ENCODE data around the gene NPIPB8.
"Not testable (repeated sequence)": the region's sequence is repeated elsewhere in the genome, so short reads cannot be mapped to it uniquely, and the experiment has no call there.

The NPIPB8 gene

DNA sequence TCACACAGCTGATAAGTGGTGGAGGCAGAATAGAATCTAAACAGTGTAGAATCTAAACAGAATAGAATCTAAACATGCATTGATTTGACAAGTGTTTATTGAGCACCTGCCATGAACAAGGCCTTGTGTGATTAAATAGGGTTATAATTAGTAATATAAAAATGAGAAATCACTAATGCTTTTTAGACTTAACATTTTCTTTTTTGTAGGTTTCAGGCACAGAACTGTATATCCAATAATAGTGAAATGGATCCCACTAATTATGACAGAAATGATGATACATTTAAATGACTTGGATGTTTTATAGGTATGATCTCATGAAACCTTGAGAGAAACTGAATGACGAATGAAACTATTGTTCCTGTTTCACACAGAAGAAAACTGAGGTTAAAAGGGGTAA is at the start of gene NPIPB8:
NPIPB8 (plus strand) TSS at position 301 of the 400 bp plus-strand sequence. CDS start 296 bp downstream, outside the sequence.
- not testable (repeated sequence) for H3K36me3 ChIP-seq (ENCODE audit: control insufficient read depth, low read depth, low read length); H3K27me3 ChIP-seq (ENCODE audit: control insufficient read depth, insufficient read depth, low read length); H3K9me3 ChIP-seq (ENCODE audit: control insufficient read depth, low read depth, low read length); H3K9ac ChIP-seq (ENCODE audit: low read length); H3K4me1 ChIP-seq (ENCODE audit: control insufficient read depth, low read depth, low read length); H3K27ac ChIP-seq (ENCODE audit: low read length); H3K4me3 ChIP-seq (ENCODE audit: low read length)

DNA sequence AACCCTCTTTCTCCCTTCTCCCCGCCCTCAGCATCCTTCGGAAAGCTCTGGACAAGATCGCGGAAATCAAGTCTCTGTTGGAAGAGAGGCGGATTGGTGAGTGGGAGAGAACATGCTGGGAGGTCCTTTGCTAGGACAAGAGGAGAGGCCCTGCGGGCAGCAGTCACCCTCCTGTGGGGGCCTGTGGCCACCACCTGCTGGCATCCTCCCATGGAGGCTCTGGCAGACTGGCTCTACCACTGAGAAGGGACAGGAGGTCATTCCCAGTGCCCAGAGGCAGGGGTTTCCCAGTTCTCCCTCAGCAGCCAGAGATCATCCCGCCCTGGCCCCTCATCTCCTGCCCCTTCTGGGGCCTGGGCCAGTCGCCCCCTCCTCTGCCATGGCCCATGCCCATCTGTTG is 48.8 kb upstream of the NPIPB8 start:
- peaks cover 26% of the 10 kb centered on the region for H3K36me3 ChIP-seq (ENCODE audit: control insufficient read depth, low read depth, low read length)

DNA sequence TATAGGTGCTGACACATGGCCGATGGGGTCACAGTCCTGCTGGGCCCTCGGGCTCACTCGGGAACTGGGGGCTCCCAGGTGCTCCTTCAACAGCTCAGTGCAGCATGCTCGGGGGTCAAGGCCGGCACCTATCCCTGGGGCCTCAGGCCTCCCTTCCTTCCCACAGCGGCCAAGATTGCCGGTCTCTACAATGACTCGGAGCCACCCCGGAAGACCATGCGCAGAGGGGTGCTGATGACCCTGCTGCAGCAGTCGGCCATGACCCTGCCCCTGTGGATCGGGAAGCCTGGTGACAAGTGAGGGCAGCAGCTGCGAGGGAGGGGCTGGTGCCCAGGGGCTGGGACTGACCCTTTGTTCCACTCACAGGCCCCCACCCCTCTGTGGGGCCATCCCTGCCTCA is 47.9 kb upstream of the NPIPB8 start:
- no peak overlapping the region for H3K27ac ChIP-seq (ENCODE audit: low read length)
- H3K27me3 ChIP-seq (ENCODE audit: control insufficient read depth, insufficient read depth, low read length) = no peaks in the 10 kb centered on the region
- no peaks in the 10 kb centered on the region for H3K9me3 ChIP-seq (ENCODE audit: control insufficient read depth, low read depth, low read length)
- H3K36me3 ChIP-seq (ENCODE audit: control insufficient read depth, low read depth, low read length) = peaks cover 26% of the 10 kb centered on the region
- H3K4me3 ChIP-seq (ENCODE audit: low read length) = no peak overlapping the region
- no peak overlapping the region for H3K9ac ChIP-seq (ENCODE audit: low read length)
- H3K4me1 ChIP-seq (ENCODE audit: control insufficient read depth, low read depth, low read length) = no peaks in the 10 kb centered on the region

More for the DNA sequence above, 48.8 kb upstream of the NPIPB8 start:
- H3K4me3 ChIP-seq (ENCODE audit: low read length) = no peak overlapping the region
- H3K9me3 ChIP-seq (ENCODE audit: control insufficient read depth, low read depth, low read length) = no peaks in the 10 kb centered on the region
- H3K27ac ChIP-seq (ENCODE audit: low read length) = no peak overlapping the region
- H3K4me1 ChIP-seq (ENCODE audit: control insufficient read depth, low read depth, low read length) = no peaks in the 10 kb centered on the region
- H3K9ac ChIP-seq (ENCODE audit: low read length) = no peak overlapping the region
- no peaks in the 10 kb centered on the region for H3K27me3 ChIP-seq (ENCODE audit: control insufficient read depth, insufficient read depth, low read length)

DNA sequence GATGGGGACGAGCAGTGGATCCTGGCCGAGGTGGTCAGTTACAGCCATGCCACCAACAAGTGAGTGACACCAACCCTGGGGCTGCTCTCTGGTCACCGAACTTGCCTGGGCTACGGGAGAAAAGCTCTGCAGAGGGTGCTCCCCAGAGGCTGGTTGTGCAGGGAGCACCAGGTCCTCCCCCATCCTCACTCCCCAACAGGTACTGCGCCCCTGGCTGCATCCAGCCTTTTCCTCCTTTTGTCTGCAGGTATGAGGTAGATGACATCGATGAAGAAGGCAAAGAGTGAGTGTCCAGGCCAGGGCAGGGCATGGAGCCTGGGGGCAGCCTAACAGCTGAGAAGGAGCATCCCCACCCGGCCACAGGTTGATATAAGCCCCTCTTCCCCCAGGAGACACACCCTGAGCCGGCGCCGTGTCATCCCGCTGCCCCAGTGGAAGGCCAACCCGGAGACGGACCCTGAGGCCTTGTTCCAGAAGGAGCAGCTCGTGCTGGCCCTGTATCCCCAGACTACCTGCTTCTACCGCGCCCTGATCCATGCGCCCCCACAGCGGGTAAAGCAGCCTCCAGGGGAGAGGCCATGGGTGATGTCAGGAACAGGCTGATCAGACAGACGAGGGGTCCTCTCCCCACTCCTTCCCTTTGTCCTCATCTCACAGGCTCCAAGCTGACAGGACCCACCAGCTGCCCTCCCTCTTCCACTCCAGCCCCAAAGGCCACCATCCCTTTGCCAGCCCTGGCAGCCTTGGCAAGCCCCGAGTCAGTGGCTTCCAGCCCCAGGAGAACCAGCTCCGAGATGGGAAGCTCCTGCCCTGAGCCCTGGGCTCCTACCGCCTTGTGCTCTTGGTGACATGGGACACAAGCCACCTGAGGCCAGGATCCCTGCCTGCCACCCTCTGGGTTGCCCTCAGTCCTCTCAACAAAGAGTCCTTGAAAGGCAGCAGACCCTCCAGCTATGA is 47.2 kb upstream of the NPIPB8 start:
- H3K27me3 ChIP-seq (ENCODE audit: control insufficient read depth, insufficient read depth, low read length) = no peaks in the 10 kb centered on the region
- no peaks in the 10 kb centered on the region for H3K4me1 ChIP-seq (ENCODE audit: control insufficient read depth, low read depth, low read length)
- H3K4me3 ChIP-seq (ENCODE audit: low read length) = no peak overlapping the region
- H3K36me3 ChIP-seq (ENCODE audit: control insufficient read depth, low read depth, low read length) = peaks cover 22% of the 10 kb centered on the region
- H3K27ac ChIP-seq (ENCODE audit: low read length) = no peak overlapping the region
- H3K9me3 ChIP-seq (ENCODE audit: control insufficient read depth, low read depth, low read length) = no peaks in the 10 kb centered on the region
- H3K9ac ChIP-seq (ENCODE audit: low read length) = no peak overlapping the region

DNA sequence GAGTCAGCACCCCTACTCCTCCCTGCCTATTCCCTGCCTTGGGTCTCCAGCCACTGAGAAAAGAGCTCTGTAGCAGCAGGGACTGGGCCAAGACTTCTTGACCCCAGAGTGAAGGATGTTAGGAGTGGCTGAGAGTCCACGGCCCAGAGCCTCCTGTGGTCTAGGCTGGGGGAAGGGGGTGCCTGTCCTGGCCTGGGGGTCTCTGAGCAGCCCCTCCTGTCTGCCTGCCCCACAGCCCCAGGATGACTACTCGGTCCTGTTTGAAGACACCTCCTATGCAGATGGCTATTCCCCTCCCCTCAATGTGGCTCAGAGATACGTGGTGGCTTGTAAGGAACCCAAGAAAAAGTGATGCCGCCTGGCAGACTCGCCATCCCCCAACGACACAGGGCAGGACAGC is 46.5 kb upstream of the NPIPB8 start:
- Histone ChIP-seq H3K9me3 (ENCODE audit: control insufficient read depth, low read depth, low read length) (no peaks in the 10 kb centered on the region), H3K4me1 (ENCODE audit: control insufficient read depth, low read depth, low read length) (no peaks in the 10 kb centered on the region), H3K36me3 (ENCODE audit: control insufficient read depth, low read depth, low read length) (peaks cover 20% of the 10 kb centered on the region), H3K4me3 (ENCODE audit: low read length) (no peak overlapping the region), H3K27ac (ENCODE audit: low read length) (no peak overlapping the region), H3K27me3 (ENCODE audit: control insufficient read depth, insufficient read depth, low read length) (no peaks in the 10 kb centered on the region), H3K9ac (ENCODE audit: low read length) (no peak overlapping the region)

DNA sequence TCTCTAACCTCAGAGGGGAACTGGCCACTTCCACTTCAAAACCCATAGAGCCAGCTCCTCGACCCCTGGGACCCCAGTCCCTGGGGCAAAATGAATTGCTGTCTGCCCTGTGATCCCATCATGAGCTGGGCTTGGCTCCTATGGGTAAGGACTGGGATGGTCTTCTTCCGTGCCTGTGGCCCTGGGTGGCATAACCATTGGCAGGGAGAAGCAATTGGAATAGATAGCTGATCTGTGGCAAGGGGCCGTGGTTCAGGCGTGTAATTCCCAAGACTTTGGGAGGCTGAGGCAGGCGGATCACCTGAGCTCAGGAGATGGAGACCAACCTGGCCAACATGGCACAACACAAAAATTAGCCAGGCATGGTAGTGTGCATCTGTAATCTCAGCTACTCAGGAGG is 45.4 kb upstream of the NPIPB8 start:
- Histone ChIP-seq H3K27ac (ENCODE audit: low read length) (no peak overlapping the region), H3K36me3 (ENCODE audit: control insufficient read depth, low read depth, low read length) (peaks cover 15% of the 10 kb centered on the region), H3K4me1 (ENCODE audit: control insufficient read depth, low read depth, low read length) (peaks cover 5% of the 10 kb centered on the region), H3K9ac (ENCODE audit: low read length) (no peak overlapping the region), H3K9me3 (ENCODE audit: control insufficient read depth, low read depth, low read length) (no peaks in the 10 kb centered on the region), H3K27me3 (ENCODE audit: control insufficient read depth, insufficient read depth, low read length) (no peaks in the 10 kb centered on the region), H3K4me3 (ENCODE audit: low read length) (no peak overlapping the region)

DNA sequence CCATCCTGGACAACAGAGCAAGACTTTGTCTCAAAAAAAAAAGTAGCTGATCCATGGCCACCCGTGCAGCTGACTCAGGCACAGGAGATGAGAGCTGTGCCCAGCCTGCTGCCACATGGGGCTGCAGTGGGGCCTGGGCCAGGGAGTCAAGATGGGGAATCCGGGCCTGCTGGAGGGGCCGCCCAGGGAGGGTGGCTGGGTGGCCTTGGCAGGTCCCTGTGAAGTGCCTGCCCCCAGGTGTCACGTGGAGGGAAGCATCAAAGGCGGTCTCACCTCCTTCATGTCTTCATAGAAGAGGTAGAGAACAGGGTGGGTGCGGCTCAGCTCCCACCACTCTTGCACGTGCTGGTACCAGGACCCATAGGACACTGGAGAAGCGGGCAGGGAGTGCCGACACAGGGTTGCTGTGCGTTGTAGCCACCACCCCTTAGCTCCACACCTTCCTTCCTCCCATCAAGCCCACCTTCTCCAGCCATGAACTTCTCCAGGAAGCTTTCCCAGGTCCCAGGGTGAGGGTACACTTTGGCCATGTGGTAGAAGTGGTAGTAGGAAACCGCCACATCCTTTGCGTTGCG is 44.8 kb upstream of the NPIPB8 start:
- H3K4me1 ChIP-seq (ENCODE audit: control insufficient read depth, low read depth, low read length) = peaks cover 11% of the 10 kb centered on the region
- H3K9me3 ChIP-seq (ENCODE audit: control insufficient read depth, low read depth, low read length) = no peaks in the 10 kb centered on the region
- no peaks in the 10 kb centered on the region for H3K27me3 ChIP-seq (ENCODE audit: control insufficient read depth, insufficient read depth, low read length)
- H3K9ac ChIP-seq (ENCODE audit: low read length) = no peak overlapping the region
- H3K4me3 ChIP-seq (ENCODE audit: low read length) = no peak overlapping the region
- no peak overlapping the region for H3K27ac ChIP-seq (ENCODE audit: low read length)
- peaks cover 15% of the 10 kb centered on the region for H3K36me3 ChIP-seq (ENCODE audit: control insufficient read depth, low read depth, low read length)

DNA sequence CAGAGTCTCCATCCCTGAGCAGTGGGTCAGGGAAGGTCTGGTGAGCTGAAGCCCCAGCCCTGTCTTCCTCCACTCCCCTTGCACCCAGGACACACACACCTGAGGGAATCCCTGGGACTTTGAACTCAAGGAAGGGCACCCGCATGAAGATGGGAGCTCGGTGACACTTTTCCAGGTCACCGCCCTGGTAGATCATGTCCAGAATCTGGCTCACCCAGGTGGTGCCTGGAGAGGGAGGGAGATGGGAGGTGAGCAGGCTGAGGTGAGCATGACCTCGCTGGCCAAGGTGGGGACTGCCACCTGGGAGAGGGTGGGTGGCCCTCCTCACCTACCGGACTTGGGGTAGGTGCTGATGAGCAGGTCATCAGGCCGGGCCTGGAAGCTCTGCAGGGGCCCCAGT is 42.4 kb upstream of the NPIPB8 start:
- H3K9me3 ChIP-seq (ENCODE audit: control insufficient read depth, low read depth, low read length); H3K27me3 ChIP-seq (ENCODE audit: control insufficient read depth, insufficient read depth, low read length); H3K9ac ChIP-seq (ENCODE audit: low read length); H3K4me3 ChIP-seq (ENCODE audit: low read length); H3K36me3 ChIP-seq (ENCODE audit: control insufficient read depth, low read depth, low read length); H3K27ac ChIP-seq (ENCODE audit: low read length): not testable (repeated sequence)
- H3K4me1 ChIP-seq (ENCODE audit: control insufficient read depth, low read depth, low read length) = peaks cover 12% of the 10 kb centered on the region

DNA sequence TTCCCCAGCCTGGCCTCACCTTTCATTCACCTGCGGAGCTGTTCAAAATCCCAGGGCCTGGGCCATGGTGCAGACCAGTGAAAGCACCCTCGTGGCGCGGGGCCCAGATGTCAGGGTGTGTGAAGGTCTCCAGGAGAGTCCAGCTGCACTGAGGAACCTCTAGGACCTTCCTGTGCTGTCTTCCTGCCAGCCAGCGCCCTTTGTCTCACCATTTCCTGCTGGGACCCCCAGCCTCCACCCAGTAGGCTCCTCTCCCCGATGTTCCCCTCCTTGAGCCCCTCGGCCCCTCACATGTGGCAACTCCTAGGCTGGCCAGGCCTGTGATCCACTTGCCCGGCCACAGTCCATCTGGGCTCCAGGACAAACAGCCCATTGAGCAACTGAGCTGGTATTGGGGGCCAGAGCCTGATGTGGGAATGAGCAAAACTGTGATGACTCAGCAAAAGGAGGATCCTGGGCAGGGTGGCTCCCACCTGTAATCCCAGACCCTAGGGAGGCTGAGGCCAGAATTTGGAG is 41.7 kb upstream of the NPIPB8 start:
- H3K4me3 ChIP-seq (ENCODE audit: low read length) = no peak overlapping the region
- no peaks in the 10 kb centered on the region for H3K9me3 ChIP-seq (ENCODE audit: control insufficient read depth, low read depth, low read length)
- no peaks in the 10 kb centered on the region for H3K27me3 ChIP-seq (ENCODE audit: control insufficient read depth, insufficient read depth, low read length)
- H3K27ac ChIP-seq (ENCODE audit: low read length) = no peak overlapping the region
- peaks cover 2% of the 10 kb centered on the region for H3K36me3 ChIP-seq (ENCODE audit: control insufficient read depth, low read depth, low read length)
- H3K4me1 ChIP-seq (ENCODE audit: control insufficient read depth, low read depth, low read length) = peaks cover 12% of the 10 kb centered on the region
- no peak overlapping the region for H3K9ac ChIP-seq (ENCODE audit: low read length)

DNA sequence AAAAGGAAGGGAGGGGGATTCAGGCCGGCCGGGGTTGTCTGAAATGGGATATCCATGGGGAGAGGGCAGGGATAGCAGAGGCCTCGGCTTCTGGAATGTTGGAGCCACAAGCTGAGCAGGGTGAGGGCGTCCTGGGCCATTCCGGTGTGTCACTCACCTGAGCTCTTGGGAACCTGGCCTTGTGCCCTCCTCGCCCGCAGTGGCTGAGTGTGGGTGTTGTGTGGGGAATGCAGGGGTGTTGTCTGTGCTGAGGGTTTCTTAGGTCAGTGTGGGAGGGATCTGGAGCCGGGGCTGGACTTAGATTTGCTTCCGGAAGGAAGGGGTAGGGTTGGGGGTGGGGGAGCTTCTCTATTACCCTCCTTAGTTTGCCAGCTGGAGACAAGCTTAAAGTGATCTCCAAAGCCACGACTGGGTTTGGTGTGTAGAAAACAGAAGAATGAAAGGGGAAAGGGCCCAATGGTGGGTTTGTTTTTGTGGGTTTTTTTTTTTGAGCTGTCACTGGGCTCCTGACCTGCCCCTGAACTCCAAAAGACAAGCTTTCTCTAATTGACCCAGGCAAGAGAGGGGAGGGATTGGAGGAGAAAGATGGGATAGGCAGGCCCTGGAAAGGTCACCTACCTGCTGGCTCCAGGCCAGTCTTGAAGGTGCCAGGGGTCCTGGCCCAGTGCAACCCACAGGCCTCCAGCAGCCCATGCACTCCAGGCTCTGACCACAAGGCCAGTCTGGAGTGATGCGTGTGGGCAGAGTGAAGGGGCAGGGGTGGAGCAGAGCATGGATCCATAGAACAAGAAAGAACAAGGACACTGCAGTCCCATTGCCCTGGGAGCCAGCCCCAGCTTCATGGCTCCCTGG is 40.8 kb upstream of the NPIPB8 start, which contains the start of gene SULT1A2:
SULT1A2 (minus strand) TSS at position 211 of the 852 bp plus-strand sequence. CDS start 1,120 bp downstream, outside the sequence.
- Histone ChIP-seq H3K9ac (ENCODE audit: low read length) (no peak within 1 kb of the TSS), H3K27me3 (ENCODE audit: control insufficient read depth, insufficient read depth, low read length) (no peaks in the 10 kb centered on the region), H3K9me3 (ENCODE audit: control insufficient read depth, low read depth, low read length) (no peaks in the 10 kb centered on the region), H3K4me1 (ENCODE audit: control insufficient read depth, low read depth, low read length) (peaks cover 12% of the 10 kb centered on the region), H3K36me3 (ENCODE audit: control insufficient read depth, low read depth, low read length) (no peaks in the 10 kb centered on the region), H3K27ac (ENCODE audit: low read length) (no peak within 1 kb of the TSS), H3K4me3 (ENCODE audit: low read length) (no peak within 1 kb of the TSS)

DNA sequence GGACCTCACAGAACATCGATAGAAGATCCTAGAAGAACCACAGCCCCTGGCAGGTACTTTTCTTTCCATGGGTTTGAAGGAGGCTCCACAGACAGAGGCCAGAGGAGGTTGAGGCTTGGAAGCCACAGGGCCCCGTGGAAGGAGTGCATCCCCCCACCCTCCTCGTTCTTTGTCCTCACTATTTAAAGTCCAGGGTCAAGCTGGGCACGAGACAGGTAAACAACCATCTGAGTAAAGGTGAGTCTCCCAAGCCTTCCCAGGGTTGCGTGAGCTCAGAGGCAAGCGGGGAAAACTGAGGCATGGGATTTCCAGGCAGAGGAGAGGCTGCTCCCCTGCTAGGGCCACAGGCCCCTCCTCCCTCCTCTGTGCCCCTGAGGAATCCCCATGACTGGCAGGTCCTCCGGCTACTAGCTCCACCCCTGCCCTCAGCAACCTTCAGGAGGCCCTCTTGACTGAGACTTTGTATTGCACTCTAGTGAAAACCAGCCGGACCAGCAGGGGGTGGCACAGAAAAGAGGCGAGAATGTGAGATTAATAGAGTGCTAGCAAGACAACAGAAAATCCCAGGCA is 40.1 kb upstream of the NPIPB8 start:
- Histone ChIP-seq H3K4me1 (ENCODE audit: control insufficient read depth, low read depth, low read length) (peaks cover 12% of the 10 kb centered on the region), H3K9ac (ENCODE audit: low read length) (no peak overlapping the region), H3K27ac (ENCODE audit: low read length) (no peak overlapping the region), H3K36me3 (ENCODE audit: control insufficient read depth, low read depth, low read length) (no peaks in the 10 kb centered on the region), H3K4me3 (ENCODE audit: low read length) (no peak overlapping the region), H3K27me3 (ENCODE audit: control insufficient read depth, insufficient read depth, low read length) (no peaks in the 10 kb centered on the region), H3K9me3 (ENCODE audit: control insufficient read depth, low read depth, low read length) (no peaks in the 10 kb centered on the region)

Data from iPS-18a (cell line).